Muscle layer of duodenum (tissue), 2 donors: ENCODE results near the gene DMD.

Experiments
- H3K27ac ChIP-seq: one replicate; pipeline ENCODE4 v1.7.0; 2013; ENCODE audit warnings: mild to moderate bottlenecking, low read length
- H3K27me3 ChIP-seq: one replicate; pipeline ENCODE4 v1.7.0; 2013; ENCODE audit warnings: low read depth, mild to moderate bottlenecking, control low read depth, low read length
- H3K36me3 ChIP-seq, 2 donors: one replicate each; pipeline ENCODE4 v1.7.0; 2013; ENCODE audit warnings: low read length in 2 of 2, control low read depth in 1 of 2, mild to moderate bottlenecking in 1 of 2; ENCODE audit not compliant: insufficient read depth in 2 of 2, control insufficient read depth in 1 of 2
- H3K4me1 ChIP-seq, 2 donors: one replicate each; pipeline ENCODE4 v1.7.0; 2013; ENCODE audit warnings: low read length in 2 of 2, mild to moderate bottlenecking in 2 of 2, control low read depth in 1 of 2, moderate library complexity in 1 of 2; ENCODE audit not compliant: insufficient read depth in 2 of 2, control insufficient read depth in 1 of 2
- H3K4me3 ChIP-seq, 2 donors: one replicate each; pipeline ENCODE4 v1.7.0; 2013; ENCODE audit warnings: low read length in 2 of 2, low read depth in 1 of 2, mild to moderate bottlenecking in 1 of 2
- H3K9me3 ChIP-seq, 2 donors: one replicate each; pipeline ENCODE4 v1.7.0; 2013; ENCODE audit warnings: low read length in 2 of 2, control low read depth in 1 of 2, mild to moderate bottlenecking in 1 of 2; ENCODE audit not compliant: control insufficient read depth in 1 of 2
- donor health status: healthy.

DMD gene

DNA sequence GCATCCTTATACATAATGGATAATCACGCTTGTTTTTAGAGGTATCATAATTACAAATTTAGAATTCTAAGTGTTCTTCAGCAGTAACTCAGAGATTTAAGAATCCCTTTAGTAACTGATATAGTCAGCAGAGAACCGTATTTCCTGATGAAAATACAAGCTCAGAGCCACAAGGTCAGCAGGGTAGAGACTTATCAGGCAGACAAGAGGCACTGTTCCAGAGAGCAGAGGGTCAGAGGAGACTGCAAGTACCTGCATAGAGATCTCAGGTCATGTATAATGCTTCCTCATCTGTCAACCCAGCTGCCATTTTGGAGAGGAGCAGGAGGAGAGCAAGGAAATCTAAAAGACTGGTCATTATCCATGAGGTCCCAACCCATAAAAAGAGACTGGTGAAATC is 1352.4 kb downstream of the DMD start:
- Histone ChIP-seq H3K36me3 (no peaks in the 10 kb centered on the region), H3K27me3 (no peaks in the 10 kb centered on the region), H3K4me1 (no peaks in the 10 kb centered on the region), H3K9me3 (no peaks in the 10 kb centered on the region), H3K4me3 (no peak overlapping the region), H3K27ac (no peak overlapping the region)

GRCh38 chrX:31854716-31855115 is 1356.6 kb downstream of the DMD start:
- Histone ChIP-seq H3K4me1 (no peaks in the 10 kb centered on the region), H3K27ac (no peak overlapping the region), H3K27me3 (no peaks in the 10 kb centered on the region), H3K9me3 (no peaks in the 10 kb centered on the region), H3K36me3 (no peaks in the 10 kb centered on the region), H3K4me3 (no peak overlapping the region)

- no peaks in the 10 kb centered on the region for H3K36me3 ChIP-seq
- H3K27me3 ChIP-seq, result no peaks in the 10 kb centered on the region
- no peaks in the 10 kb centered on the region for H3K4me1 ChIP-seq
- no peak overlapping the region for H3K27ac ChIP-seq
- no peaks in the 10 kb centered on the region for H3K9me3 ChIP-seq
- no peak overlapping the region for H3K4me3 ChIP-seq
Observed at GRCh38 chrX:31851761-31852160, 1359.6 kb downstream of the DMD start.

DNA sequence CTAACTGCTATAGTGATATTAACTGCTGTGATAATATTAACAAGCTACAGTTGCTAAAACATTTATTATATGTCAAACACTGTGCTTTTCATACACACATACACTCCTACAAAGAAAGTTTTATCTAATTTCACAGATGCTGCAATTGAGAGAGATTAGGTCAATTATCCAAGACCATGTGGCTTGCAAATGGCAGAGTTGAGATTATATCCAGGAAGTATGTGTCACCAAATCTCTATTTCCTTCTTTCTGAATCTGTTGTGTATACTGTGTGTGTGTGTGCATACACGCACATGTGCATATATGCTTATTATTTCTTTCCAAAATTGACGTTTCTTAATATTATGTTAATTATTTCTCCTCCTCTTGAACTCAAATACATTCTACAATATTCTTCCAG is 1363.6 kb downstream of the DMD start:
- Histone ChIP-seq H3K27ac (no peak overlapping the region), H3K9me3 (no peaks in the 10 kb centered on the region), H3K4me3 (no peak overlapping the region), H3K27me3 (no peaks in the 10 kb centered on the region), H3K36me3 (no peaks in the 10 kb centered on the region), H3K4me1 (no peaks in the 10 kb centered on the region)

DNA sequence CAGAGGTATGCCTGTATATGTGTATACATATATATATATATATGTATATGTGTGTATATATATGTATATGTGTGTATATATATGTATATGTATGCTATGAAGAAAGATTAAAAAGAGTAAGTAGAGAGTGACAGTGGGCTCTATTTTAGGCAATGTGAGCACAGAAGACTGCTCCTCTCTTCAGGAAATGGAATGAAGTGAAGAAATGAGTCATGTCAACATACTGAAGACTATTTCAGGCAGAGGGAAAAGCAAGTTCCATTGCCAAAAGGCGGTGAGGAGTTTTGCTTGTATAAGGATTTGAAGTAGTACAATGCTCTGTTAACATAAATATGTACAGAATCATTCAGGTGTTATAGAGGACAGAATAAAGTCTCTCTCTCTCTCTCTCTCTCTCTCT is 1366.3 kb downstream of the DMD start:
- Histone ChIP-seq H3K4me1 (no peaks in the 10 kb centered on the region), H3K27ac (no peak overlapping the region), H3K9me3 (no peaks in the 10 kb centered on the region), H3K4me3 (no peak overlapping the region), H3K36me3 (no peaks in the 10 kb centered on the region), H3K27me3 (no peaks in the 10 kb centered on the region)

DNA sequence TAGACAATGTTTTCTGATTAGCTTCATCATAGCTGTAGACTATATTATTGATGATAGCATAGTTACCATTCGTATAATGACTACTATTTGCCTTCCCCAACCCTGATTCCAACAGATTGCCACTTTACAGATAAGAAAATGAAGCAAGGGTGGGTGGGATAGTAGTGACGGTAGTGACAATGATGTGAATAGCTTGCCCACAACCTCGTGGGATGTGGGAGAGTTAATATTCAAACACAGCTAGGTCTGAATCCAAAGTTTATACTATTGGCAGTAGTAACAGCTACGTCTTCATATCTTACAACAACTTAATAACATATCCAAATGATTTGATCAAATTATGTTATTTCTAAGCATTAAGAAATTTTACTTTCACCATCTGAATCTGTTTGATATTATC is 1372.7 kb downstream of the DMD start:
- Histone ChIP-seq H3K4me3 (no peak overlapping the region), H3K27me3 (no peaks in the 10 kb centered on the region), H3K4me1 (no peaks in the 10 kb centered on the region), H3K27ac (no peak overlapping the region), H3K9me3 (no peaks in the 10 kb centered on the region), H3K36me3 (no peaks in the 10 kb centered on the region)

GRCh38 chrX:31837445-31838049 is 1373.8 kb downstream of the DMD start:
- no peaks in the 10 kb centered on the region for H3K27me3 ChIP-seq
- no peak overlapping the region for H3K4me3 ChIP-seq
- H3K9me3 ChIP-seq, result no peaks in the 10 kb centered on the region
- no peaks in the 10 kb centered on the region for H3K4me1 ChIP-seq
- no peaks in the 10 kb centered on the region for H3K36me3 ChIP-seq
- no peak overlapping the region for H3K27ac ChIP-seq

DNA sequence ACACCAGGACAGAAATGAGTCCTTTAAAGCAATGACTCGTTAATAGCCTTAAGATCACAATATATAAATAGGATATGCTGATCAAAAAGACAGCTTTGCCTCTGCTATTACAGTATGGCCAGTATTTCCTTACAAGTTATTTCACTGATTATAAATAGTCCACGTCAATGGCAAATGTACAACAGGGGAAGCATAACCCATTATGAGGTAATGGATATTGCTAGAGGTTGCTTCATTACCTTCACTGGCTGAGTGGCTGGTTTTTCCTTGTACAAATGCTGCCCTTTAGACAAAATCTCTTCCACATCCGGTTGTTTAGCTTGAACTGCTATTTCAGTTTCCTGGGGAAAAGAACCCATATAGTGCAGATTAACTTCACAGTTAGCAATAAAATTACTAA is 1374.9 kb downstream of the DMD start:
- Histone ChIP-seq H3K4me1 (no peaks in the 10 kb centered on the region), H3K36me3 (no peaks in the 10 kb centered on the region), H3K4me3 (no peak overlapping the region), H3K27ac (no peak overlapping the region), H3K27me3 (no peaks in the 10 kb centered on the region), H3K9me3 (no peaks in the 10 kb centered on the region)

DNA sequence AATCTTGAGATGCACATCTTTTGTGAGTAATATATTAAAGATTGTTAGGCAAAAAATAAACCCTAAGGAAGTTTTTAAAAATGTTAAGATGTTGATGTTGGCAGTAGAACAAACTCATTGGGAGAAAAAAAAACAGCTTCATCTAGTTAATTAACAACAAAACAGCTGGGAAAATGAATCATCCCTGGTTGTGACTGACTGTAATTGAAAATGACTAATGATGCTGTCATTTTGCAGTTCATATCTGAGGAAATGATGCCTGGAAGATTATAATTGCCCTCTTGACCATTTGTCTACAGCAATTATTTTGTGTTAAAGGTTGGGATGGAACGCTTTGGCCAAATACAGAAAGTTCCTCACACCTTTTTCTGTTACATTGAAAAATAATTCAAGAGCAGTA is 1379.1 kb downstream of the DMD start:
- no peaks in the 10 kb centered on the region for H3K36me3 ChIP-seq
- H3K9me3 ChIP-seq, result no peaks in the 10 kb centered on the region
- H3K4me3 ChIP-seq, result no peak overlapping the region
- no peaks in the 10 kb centered on the region for H3K4me1 ChIP-seq
- no peaks in the 10 kb centered on the region for H3K27me3 ChIP-seq
- no peak overlapping the region for H3K27ac ChIP-seq

DNA sequence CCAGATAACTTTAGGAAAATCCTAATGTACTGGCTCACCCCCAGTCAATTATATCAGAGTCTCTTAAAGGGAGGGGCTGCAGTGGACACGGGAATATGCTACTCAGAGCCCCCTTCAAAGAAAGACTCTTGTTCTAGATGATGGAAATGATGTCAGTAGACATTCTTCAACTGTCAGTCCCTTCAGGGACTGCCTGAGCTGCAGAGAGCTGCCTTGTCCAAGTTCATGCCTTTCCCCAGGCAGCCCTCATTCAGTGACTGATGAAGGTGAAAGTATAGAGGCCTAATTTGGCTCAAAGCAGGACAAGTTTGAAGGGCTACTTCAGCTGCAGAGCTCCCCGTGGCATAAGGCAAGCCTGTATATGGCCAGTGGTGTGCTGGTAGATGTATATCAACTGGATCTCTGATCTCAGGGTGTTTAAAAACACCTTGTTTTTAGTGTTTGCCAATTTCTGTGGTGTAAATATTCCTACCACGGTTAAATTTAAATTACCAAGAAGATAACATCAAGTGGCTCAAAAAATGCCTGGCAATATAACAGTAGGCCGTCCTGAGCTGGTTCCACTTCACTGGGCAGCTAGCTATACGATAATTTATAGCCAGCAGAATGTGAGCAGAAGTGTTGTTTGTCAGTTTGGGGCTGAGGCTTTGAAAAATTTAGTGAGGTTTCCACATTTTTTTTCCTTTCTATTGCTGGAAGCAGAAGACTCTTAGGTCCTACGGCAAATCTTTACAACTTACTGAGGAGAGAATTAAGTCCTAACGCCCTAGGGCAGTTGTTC is 1390.7 kb downstream of the DMD start:
- no peaks in the 10 kb centered on the region for H3K4me1 ChIP-seq
- H3K27me3 ChIP-seq, result no peaks in the 10 kb centered on the region
- no peaks in the 10 kb centered on the region for H3K9me3 ChIP-seq

GRCh38 chrX:31819455-31819854 is 1391.9 kb downstream of the DMD start:
- Histone ChIP-seq H3K27me3 (no peaks in the 10 kb centered on the region), H3K9me3 (no peaks in the 10 kb centered on the region), H3K4me1 (no peaks in the 10 kb centered on the region), H3K27ac (no peak overlapping the region), H3K36me3 (no peaks in the 10 kb centered on the region), H3K4me3 (no peak overlapping the region)

More for the DNA sequence above, 1390.7 kb downstream of the DMD start:
- Histone ChIP-seq H3K36me3 (no peaks in the 10 kb centered on the region), H3K4me3 (no peak overlapping the region), H3K27ac (no peak overlapping the region)

DNA sequence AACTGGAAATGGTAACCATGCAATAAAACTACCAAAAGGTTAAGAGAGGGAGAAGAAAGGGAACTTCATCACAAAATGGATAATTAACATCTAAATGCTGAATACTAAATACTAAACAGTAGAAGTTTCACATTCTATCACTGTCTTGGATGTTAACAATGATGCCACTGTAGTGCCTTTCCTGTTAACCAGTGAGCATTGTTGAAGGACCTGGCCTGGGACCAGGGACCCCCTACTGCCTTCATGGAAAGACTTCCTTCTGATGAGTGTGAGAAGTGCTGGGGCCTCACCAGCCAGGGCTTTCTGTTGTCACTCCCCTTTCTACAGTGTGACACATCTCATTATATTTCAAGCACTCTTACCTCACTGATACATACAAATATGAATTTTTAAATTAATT is 1400.2 kb downstream of the DMD start:
- Histone ChIP-seq H3K4me3 (no peak overlapping the region), H3K27ac (no peak overlapping the region), H3K36me3 (no peaks in the 10 kb centered on the region), H3K27me3 (no peaks in the 10 kb centered on the region), H3K9me3 (no peaks in the 10 kb centered on the region), H3K4me1 (no peaks in the 10 kb centered on the region)
